HCT116 (cell line): ENCODE data around the gene GNAI1.

ENCODE experiments used
- CBX3 ChIP-seq: IDR thresholded peaks from 2 replicates; pipeline ENCODE4 v1.6.1; 2012; ENCODE audit warnings: low read depth
- EZH2 ChIP-seq: fragments of 200-600 bp; sonication (generic); IDR thresholded peaks from 2 replicates; pipeline ENCODE4 v1.6.1; 2017; ENCODE audit warnings: antibody characterized with exemption, mixed run types
- EZH2phosphoT487 ChIP-seq: fragments of 200-600 bp; IDR thresholded peaks from 2 replicates; pipeline ENCODE4 v1.6.1; 2018; ENCODE audit warnings: antibody characterized with exemption, borderline replicate concordance
- POLR2A ChIP-seq: IDR thresholded peaks from 2 replicates; pipeline ENCODE4 v1.7.0; 2011; ENCODE audit warnings: borderline replicate concordance; ENCODE audit not compliant: insufficient read depth, insufficient read length; ENCODE audit errors: extremely low read depth
- POLR2AphosphoS5 ChIP-seq: IDR thresholded peaks from 2 replicates; pipeline ENCODE4 v1.6.1; 2011; ENCODE audit warnings: mild to moderate bottlenecking, low read depth, low read length, moderate library complexity
- SIN3A ChIP-seq: IDR thresholded peaks from 2 replicates; pipeline ENCODE4 v1.6.1; 2012; ENCODE audit warnings: low read depth
- YY1 ChIP-seq: IDR thresholded peaks from 2 replicates; pipeline ENCODE4 v1.6.1; 2011; ENCODE audit warnings: low read length, low read depth, moderate library complexity, mild to moderate bottlenecking; ENCODE audit not compliant: insufficient replicate concordance; ENCODE audit errors: extremely low read depth
- TF ChIP-seq, protein P1 (sequence below), 3 experiments: fragments of 200-600 bp in 1 of 3; sonication (generic) in 1 of 3; IDR thresholded peaks in 2 of 3; conservative IDR thresholded peaks in 1 of 3; 2 replicates each; pipeline ENCODE4 v1.5.1; 2012 to 2017; ENCODE audit warnings: low read depth in 2 of 3, low read length in 2 of 3, antibody characterized with exemption in 1 of 3, borderline replicate concordance in 1 of 3, control low read depth in 1 of 3, mild to moderate bottlenecking in 1 of 3, mixed read lengths in 1 of 3, mixed run types in 1 of 3, moderate library complexity in 1 of 3; ENCODE audit not compliant: insufficient read depth in 1 of 3
- TF ChIP-seq, protein P2 (sequence below): IDR thresholded peaks from 2 replicates; pipeline ENCODE4 v1.6.1; 2012; ENCODE audit warnings: low read depth

DNA sequence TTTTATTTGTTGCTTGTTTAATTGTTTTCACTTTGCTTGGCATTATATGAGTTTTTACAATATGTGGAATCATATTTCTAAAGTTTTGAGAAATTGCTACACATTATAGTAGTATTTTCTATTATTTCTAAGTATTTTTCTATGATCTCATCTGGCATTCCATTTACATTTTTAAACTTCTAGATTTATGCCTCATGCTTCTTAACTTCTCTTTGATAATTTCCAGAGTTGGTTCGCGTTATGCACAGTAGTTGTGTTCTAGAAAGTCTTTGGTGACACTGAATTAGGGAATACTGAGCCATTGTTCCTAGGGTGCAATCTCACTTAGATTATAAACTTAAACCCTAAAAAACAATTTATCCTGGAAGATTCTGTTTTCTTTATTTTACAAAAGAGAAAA lies 129.2 kb downstream of the GNAI1 start:
- no peak for TF ChIP-seq POLR2AphosphoS5
- TF ChIP-seq, protein P1, sequence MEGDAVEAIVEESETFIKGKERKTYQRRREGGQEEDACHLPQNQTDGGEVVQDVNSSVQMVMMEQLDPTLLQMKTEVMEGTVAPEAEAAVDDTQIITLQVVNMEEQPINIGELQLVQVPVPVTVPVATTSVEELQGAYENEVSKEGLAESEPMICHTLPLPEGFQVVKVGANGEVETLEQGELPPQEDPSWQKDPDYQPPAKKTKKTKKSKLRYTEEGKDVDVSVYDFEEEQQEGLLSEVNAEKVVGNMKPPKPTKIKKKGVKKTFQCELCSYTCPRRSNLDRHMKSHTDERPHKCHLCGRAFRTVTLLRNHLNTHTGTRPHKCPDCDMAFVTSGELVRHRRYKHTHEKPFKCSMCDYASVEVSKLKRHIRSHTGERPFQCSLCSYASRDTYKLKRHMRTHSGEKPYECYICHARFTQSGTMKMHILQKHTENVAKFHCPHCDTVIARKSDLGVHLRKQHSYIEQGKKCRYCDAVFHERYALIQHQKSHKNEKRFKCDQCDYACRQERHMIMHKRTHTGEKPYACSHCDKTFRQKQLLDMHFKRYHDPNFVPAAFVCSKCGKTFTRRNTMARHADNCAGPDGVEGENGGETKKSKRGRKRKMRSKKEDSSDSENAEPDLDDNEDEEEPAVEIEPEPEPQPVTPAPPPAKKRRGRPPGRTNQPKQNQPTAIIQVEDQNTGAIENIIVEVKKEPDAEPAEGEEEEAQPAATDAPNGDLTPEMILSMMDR (IDR thresholded peaks at IDR 0.05 in 2 of 3, conservative IDR thresholded peaks at IDR 0.05 in 1 of 3; ENCODE audit: borderline replicate concordance in 1 of 3, insufficient read depth in 1 of 3, low read depth in 2 of 3, low read length in 2 of 3), result no peak
- no peak for TF ChIP-seq EZH2phosphoT487
- no peak for TF ChIP-seq YY1
- TF ChIP-seq POLR2A, result no peak
- no peak for TF ChIP-seq SIN3A
- TF ChIP-seq EZH2, result no peak
- no peak for TF ChIP-seq CBX3
- TF ChIP-seq, protein P2, sequence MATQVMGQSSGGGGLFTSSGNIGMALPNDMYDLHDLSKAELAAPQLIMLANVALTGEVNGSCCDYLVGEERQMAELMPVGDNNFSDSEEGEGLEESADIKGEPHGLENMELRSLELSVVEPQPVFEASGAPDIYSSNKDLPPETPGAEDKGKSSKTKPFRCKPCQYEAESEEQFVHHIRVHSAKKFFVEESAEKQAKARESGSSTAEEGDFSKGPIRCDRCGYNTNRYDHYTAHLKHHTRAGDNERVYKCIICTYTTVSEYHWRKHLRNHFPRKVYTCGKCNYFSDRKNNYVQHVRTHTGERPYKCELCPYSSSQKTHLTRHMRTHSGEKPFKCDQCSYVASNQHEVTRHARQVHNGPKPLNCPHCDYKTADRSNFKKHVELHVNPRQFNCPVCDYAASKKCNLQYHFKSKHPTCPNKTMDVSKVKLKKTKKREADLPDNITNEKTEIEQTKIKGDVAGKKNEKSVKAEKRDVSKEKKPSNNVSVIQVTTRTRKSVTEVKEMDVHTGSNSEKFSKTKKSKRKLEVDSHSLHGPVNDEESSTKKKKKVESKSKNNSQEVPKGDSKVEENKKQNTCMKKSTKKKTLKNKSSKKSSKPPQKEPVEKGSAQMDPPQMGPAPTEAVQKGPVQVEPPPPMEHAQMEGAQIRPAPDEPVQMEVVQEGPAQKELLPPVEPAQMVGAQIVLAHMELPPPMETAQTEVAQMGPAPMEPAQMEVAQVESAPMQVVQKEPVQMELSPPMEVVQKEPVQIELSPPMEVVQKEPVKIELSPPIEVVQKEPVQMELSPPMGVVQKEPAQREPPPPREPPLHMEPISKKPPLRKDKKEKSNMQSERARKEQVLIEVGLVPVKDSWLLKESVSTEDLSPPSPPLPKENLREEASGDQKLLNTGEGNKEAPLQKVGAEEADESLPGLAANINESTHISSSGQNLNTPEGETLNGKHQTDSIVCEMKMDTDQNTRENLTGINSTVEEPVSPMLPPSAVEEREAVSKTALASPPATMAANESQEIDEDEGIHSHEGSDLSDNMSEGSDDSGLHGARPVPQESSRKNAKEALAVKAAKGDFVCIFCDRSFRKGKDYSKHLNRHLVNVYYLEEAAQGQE, result no peak
